Measurements from ENCODE around the gene PGF.

PGF gene

DNA sequence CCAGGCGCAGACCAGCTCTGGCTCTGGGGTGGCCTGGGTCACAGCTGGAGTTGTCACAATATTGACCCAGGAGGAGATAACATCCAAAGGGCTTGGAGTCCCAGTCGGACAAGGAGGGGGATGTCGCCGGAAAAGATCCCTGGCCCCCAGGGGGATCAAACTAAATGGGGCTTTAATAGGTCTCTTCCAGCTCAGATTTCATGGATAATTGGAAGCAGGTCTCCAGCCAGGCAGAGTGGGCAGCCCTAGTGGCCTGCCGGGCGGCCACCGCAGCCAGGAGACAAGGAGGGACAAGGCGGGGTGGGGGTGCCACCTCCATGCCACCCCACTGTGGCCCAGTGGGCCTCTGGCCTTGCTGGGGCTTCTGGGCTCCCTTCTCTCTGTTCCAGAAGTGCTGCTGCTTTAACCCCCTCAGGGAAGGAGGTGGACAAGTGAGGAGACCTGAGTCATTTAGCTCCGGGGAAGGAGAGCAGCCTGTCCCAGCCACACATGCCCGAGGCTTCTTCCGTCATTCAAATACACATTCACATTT, 23.1 kb upstream of the PGF start:
- DNase-seq (ENCODE audit: low read depth), result no peak

DNA sequence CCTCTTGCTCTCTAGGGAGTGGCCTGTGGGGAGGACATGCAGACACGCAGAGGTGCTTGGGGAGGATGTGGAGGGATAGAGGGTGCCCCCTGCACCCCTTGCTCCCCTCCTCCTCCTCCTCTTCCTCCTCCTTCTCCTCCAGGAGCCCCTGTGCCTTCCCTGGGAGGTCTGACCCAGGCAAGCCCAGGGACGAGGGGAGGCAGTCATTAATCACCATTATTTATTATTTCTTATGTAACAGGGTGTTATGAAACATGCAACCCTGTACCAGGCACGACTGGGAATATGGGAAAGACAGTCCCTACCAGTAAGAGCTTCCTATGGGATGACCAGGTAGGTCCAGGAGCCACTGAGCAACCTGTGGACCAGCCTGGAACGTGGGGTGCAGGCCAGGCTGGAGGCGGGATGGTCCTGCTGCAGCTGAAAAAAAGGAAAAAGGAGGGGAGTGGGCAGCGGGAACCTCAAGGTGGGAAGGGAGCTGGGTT, 22.5 kb upstream of the PGF start:
- DNase-seq (ENCODE audit: low read depth), result no peak

DNA sequence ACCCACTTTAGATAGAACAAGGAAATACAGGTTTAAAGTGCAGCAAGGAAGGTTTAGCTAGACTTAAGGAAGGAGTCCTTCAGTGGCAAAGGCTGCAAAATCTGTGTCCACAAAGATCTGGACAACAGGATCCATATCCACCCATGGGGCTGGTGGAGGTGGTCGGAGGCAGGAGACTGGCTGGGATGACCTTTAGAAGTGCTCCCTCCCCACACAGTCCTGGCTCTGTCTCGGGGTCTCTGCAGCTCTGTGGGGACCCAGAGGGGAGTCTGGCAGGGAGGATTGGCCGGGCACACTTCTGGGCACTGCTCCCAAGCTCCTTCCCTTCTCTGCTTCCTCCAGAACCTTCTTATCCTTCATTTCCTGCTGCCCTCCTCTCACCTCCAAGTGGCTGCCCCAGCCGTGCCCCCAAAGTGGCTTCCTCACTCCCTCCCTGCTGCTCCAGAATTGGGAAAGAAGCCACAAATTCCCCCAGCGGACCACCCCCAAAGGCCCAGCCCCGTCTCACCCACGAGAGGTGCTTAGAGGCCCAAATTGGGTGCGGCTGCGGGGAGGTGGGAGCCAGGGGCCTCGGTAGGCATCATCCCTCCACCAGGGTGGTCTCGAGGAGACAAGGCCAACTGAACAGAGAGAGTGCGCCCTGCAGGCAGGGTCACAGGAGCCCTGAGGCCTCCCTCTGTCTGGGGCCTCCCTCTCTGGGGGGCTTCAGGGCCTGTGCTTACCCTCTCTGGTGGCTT, 21.9 kb upstream of the PGF start:
- DNase-seq (ENCODE audit: low read depth), result no peak

DNA sequence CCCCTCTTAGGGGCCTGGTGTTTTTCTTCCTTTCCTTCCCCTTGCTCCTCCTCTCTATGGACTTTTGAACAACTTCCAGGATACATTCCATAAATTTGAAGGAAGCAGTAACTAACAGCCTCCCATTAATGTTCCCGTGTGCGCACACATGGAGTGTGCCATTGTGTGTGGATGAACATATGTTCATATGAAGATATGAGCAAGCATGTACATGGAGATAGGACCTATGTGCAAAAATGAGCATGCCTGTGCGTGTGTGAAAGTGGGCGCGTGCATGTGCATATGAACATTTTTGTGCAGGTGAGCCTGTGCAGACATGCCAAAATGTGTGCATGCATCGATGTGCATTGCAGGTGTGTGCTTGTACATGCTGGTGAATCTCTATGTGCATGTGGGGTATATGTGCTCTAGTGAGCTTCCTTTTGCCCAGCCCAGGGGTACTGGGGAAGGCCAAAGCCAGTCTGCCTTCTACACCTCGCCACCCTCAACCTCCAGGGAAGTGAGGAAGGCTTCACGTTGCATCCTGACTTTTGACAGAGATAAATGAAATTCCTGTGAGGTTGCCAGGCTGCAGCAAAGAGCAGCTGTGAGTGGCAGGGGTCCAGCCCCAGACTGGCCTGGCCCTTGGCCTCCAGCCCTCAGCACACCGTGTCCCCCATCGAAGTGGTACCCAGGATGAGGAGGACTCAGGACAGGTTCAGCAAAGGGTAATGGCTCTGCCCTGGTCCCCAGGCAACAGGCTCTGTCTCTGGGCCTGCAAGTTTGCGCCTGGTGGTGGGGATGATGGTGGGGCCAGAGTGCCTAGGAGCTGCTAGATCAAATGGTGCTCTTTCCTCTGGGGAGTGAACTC, 21.1 kb upstream of the PGF start:
- no peak for DNase-seq (ENCODE audit: low read depth)

DNA sequence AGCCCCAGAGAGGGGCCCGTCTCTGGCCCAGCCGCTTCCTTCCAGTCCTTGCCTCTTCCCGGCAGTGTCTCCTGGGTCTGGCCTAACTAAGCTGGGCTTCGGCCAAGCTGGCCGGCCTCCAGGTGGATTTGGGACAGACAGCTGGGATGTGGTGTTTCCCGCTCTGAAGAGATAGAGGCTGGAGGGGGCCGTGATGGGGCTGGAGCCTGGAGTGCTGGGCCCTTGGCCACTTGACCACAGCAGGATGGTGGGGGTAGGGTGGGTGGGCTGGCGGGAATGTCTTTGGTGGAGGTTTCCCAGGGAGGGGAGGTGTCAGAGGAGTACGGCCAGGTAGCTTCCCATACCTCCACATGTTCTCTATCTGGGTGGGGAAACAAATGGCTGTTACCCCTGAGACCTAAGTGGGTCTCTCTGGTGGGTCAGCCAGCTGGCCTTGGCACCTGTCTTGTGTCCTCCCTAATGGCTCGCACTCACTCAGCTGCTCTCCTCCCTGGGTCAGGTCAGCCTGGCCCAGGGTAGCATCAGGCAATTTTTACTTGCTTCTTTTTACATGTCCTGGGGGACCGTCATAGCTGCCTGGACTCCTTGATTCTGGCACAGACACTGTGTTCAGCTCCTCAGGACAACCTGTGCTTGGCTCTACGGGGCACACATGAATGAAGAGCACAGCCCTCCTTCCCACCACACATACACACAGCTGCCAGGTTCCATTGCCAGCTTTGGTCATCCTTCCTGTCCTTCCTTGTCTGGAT, 19.8 kb upstream of the PGF start:
- no peak for DNase-seq (ENCODE audit: low read depth)

DNA sequence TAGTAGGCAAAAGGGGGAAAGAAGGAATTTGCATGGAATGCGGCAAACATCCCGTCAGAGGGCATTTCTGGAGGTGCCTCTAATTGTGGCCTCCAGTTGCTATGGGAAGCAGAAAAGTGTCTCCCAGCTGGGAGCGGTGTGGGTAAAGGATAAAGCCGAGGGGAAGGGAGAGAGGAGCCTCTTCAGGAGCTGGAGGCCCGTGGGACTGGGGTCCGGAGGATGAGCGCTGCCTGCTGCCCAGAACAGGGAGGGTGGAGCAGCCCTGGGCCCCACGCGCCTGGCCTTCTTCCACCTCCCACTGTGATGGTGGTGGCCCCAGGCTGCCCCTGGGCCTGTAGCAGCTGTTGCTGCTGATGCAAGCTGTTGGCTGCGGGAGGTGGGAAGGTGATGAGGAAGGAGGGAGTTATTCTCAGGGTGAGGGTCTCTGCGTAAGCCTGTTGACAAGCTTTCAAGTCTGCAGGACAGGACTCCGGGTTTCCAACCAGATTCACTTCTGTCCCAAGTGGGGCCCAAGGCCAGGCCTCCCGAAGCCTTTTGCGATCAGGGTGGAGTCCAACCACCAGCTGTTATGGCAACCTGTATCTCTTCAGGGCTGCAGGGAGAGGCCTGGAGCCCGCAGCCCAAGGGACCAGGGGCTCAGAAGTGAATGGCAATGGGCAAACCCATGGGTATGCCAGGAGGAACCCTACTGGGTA, 19.1 kb upstream of the PGF start:
- DNase-seq (ENCODE audit: low read depth), result no peak

DNA sequence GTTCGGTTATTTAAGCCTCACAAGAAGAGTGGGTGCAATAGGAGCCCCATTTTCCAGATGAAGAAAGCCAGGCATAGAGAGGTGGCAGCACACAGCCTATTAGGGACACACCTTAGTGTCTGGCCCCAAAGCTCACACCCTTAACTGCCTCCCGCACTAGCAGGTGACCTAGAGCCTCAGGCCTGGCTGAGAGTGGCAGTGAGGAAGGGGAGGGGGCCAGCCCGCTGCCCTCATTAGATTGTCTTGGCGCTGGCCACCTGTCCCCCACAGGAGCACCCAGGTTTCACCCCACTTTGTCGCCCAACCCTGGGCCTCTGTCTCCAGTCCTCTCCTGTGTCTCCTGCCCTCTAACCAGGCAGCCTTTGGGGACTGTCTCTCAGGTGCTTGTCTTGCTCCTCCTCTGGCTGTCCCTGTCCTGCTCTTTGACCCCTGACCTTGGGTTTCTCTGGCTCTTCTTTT, 18.5 kb upstream of the PGF start:
- DNase-seq (ENCODE audit: low read depth), result no peak

DNA sequence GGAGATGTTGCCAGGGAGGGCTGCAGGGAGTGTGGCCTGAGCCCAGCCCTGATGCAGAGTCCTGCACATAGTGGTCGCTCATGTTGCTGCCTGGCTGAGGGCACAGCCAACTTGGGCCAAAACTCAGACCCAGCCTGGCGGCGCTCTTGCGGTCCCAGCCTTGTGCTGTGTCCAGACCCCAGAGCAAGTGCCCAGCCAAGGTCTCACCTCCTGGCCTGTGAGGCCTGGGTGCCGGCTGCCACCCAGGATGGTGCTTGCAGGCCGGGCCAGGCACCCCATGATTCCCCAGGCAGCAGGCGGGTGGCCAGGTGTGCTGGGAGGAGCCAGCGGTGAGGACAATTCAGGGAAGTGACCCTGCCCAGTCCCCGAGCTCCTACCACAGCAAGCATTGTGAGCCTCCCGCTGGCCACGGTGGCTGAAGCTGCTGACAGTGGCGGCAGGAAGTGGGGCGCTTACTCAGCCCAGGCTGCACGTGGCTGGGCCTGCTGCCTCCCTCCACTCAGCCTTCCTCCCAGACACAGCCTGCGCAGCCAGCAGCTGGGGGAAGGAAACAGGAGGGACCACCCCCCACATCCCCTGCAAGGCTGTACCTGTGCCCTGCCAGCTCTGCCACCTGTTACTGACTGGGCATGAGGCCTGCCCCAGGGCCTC, 17.7 kb upstream of the PGF start:
- no peak for DNase-seq (ENCODE audit: low read depth)

DNA sequence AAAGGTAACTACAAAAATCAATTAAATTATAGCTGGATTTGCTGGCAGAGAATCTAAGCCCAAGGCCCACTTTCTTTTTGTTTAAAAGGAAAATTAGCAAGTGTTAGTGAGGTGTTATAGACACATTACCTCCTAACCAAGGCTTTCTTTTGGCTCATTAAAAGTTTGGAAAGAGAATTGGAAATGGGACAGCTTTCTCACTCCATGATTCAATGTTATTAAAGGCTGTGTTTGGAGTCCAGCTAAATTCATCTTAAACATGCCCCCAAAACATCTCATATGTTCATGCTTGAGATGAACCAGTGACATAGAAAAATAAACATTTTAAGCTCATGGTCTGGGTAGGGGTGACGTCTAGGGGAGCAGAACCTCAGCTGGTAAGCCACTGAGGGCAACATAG, 13.4 kb upstream of the PGF start:
- DNase-seq (ENCODE audit: low read depth), result no peak

DNA sequence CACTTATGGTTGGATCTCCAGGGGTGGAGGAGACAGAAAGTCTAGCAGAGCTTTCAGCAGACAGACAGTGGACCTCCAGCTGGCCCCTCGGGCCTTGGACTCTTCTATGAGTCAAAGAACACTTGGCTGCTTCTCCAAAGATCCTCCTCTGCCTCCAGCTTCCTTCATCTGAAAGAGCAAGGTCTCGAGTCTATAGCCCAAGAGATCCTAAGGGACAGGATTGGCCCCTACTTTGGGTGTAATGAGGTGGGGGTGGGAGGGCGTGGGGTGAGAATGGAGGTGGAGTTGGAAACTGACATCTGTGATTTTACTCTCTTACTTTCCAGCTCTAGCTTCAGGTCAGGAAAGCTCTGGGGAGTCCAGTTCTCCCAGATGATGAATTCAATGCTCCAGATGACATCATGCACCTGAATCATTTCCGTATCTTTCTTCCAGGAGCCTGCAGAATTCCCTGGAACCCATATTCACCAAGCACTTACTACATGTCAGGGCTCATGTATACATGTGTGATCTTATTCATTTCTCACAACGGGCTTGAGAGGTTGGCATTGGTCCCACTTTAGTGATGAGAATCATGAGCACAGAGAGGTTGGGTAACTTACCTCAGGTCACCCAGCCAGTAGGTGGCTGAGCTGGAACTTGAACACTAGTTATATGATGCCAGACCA, 10.2 kb upstream of the PGF start:
- no peak for DNase-seq (ENCODE audit: low read depth)

DNA sequence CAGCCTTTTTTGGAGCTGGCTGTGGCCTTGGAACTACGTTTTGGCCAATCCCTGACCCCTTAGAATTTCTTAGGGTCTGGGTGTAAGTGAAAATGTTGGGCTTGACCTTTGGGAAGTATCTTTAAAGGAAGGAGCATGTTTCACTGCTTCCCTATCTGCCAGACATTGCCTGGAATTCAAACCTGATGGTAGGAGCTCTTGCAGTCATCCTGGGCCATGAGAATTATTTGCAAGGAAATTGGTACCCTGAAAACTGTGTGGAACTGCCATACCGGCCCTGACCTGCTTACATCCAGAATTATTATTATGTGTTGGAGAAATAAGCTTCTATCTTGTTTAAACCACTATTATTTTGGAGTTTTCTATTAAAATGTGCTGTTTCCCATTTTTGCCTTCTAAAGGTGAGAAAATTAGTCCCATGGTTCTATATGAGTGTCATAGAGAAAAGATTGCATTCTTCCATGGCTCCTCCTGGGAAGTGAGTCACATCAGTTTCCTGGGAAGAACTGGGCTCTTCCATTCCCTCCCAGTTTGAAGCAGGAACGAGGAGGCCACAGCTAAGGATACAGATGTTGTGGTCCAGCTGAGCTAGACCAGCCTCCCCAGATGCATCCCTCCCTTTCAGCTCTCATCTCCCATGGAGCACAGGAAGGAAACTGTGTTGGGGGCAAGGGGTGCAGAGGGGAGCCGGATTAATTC, 9.5 kb upstream of the PGF start:
- no peak for DNase-seq (ENCODE audit: low read depth)

DNA sequence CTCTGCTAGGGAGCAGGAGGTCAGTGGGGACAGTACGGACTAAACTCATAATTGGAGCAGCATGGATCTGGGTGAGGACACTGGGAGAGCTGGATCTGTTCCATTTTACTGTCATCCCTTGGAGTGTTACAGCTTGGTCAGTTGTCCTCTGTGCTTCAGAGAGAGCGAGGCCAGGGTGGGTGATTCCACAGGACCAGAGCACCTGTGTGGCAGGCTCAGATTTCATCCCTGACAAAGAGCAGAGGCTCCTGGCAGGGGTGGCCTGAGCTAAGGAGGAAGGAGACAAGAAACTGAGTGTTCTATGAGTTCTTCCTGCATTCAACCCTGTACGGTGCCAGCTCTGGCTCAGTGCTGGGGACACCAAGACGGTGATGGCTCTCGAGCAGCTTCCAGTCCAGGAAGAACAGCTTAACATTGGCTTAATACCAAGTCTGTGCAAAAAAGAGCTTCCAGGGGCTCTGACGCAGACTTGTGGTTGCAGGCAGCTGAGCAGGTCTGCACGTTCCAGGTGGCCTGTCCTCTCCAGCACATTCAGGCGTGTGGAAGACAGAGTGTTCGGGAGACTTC, 8.4 kb upstream of the PGF start:
- DNase-seq (ENCODE audit: low read depth), result no peak

DNA sequence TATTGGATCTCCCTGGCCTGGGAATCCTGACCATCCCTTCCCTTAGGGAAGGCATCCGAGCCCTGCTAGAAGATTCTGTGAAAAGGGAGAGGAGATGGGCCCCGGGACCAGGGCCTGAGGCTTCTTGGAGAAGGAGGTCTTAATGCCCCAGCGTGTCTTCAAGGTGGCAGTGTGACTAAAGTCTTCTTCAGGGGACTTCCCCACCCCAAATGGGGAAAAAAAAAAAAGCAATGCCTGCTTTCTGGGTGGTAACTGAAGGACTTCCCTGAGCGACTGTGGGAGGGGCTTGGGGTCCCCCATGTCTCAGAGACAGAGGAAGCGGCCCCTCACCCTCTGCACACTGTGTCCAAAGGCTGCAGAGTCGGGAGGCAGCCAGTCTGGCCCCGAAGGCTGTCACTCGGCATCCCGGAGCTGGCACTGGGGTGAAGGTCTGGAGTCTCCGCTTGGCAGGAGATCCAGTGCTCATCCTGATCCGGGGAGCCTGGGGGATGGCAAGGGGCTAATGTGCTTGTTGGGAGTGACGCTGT, 7.8 kb upstream of the PGF start:
- DNase-seq (ENCODE audit: low read depth), result no peak

DNA sequence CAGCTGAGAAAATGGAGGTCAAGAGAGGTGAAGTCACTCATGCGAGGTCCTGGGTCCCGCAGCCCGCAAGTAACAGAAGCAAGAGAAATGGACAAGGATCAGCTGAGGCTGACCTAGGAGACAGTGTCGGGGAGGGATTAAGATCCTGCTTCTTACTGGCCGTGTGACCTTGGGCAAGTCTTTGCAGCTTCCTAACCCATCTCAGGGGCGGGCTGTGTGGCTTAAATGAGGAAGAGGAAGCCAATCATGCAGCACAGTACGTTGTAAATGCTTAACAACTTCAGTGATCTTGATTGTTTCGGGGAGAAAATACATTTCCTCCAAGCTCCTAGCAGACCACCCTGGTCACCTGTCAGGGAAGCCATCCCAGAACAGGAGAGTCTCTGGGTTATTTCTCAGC, 7.1 kb upstream of the PGF start:
- DNase-seq (ENCODE audit: low read depth), result no peak

DNA sequence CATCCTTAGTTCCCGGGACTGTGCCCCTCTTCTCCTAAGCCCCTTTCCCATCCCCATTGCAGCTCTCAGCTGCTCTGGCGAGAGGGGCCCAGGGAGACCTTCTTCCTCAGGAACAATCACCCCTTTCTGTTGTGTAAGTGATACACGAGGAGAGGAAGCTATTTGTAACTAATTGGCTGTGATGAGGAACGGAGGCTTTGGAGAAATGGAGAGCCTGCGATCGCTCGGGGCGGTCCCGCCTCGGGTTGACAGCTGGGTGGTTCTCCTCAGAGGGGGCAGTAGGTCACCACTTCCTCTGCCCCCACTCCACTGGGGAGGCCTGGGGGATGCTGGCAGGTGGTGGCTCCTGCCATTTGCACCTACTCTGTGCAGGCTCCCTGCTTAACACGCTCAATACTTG, 6.6 kb upstream of the PGF start:
- DNase-seq (ENCODE audit: low read depth), result no peak

DNA sequence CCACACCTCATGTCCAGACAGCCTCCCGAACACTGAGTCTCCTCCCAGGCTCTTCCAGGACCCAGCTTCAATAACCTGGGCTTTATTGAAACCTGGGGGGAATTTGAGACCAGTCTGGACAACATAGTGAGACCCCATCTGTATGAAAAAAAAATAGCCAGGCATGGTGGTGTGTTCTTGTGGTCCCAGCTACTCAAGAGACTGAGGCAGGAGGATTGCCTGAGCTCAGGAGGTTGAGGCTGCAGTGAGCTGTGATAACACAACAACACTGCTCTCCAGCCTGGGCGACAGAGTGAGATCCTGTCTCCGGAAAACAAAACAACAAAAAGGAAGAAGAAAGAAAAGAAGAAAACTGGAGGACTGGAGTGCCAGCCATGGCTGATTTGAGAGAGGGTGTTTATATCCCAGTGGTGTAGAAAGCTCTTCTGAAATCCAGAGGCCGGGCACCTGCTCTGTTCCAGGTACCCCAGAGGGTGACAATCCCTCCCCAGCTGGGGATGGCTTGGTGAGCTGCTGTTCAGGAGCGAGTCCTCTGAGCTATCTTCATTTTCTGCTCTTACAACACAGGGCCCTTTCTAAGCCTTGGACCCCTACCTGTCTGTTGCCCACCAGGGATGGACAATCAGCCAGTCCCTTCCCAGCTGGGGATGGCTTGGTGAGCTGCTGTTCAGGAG, 6.0 kb upstream of the PGF start:
- no peak for DNase-seq (ENCODE audit: low read depth)

DNA sequence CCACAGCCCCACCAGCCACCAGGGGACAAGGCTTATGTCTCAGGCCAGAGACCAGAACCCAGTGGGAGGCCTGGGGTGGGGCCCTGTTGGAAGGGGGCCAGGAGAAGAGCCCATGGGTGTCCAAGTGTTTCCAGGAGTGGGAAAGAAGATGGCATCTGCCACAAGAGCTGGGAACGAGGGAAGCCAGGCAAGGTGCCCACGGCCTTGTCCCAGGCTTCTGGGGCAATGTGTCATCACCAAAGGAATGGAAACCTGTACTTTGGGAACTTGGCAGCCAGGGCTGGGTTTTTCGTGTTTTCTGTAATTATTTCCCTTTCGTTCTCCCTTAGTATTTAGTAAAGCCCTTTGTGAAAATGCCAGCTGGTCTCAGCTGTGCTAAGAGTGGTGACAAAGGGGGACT, 5.3 kb upstream of the PGF start:
- DNase-seq (ENCODE audit: low read depth), result no peak

DNA sequence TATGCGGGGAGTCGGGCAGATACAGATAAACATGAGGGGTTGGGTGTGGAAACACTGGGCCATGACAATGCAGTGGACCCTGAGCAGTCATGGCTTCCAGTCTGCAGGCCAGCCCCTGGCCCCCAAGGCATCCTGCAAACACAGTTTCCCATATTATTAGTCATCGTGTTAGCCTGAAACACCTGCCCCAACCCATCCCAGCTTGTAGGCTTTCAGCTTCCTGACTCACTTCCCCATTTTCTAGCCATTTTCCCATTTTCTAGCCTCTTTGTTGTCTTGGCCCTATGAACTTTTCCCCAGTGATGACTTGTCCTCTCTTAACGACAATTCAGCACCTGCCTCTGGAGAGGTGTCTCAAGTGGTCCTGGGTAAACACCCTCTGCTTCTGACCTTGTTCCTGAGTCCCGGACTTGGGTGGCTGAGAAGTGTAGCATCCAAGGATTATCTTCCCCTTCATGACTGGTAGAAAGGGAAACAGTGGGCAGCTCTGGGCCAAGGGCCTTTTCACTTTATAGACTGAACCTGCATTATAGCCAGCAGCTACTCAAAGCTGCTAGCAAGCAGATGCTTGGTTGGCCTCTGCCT, 4.3 kb upstream of the PGF start:
- no peak for DNase-seq (ENCODE audit: low read depth)

Data from stimulated activated CD8-positive, alpha-beta memory T cell treated with anti-CD3 and anti-CD28 coated beads, Interleukin-15, amount 100 ng/mL, for 1 hour (primary cell).